GM18508 (cell line): ENCODE data around the gene SORBS1.

Experiments
- ATAC-seq: cut with Tn5 transposase; IDR thresholded peaks from one replicate; pipeline ENCODE4 v1.9.1; 2021; ENCODE audit warnings: moderate number of reproducible peaks; ENCODE audit not compliant: insufficient read depth, unreplicated experiment

Gene SORBS1

DNA sequence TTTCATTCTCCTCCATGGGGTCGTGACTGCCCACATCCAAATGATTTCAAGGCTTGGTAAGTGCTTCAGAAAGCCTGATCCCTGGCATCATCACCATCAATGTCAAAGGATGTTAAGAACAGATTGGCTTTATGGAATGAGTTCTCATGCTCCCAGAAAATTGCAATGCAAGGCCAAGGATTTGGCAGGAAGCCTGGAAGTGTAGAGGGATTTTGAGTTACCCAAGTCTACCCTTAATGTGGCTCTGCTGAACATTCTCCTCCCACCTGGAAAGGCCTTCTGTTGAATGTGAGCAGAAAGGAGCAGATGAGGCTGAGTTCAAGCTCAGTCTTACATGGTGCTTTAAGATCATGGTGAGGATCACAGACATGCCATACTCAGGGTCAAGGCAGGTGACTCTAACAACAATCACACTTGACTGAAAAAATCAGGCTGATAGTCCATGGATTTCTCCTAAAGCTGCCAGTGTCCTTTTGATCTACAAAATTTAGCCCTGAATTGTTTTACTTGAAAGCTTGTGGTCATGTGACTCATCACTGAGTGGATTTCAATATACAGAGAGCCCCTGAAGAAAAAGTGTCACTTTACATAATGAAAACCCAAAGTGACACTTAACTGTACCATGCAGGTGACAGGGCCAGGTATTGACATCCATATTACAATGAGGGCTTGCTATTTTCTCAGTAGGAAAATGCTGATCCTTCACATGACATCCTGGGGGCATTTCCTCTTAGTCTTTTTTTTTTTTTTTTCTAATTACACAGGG lies 159.3 kb downstream of the SORBS1 start:
- no peak for ATAC-seq

DNA sequence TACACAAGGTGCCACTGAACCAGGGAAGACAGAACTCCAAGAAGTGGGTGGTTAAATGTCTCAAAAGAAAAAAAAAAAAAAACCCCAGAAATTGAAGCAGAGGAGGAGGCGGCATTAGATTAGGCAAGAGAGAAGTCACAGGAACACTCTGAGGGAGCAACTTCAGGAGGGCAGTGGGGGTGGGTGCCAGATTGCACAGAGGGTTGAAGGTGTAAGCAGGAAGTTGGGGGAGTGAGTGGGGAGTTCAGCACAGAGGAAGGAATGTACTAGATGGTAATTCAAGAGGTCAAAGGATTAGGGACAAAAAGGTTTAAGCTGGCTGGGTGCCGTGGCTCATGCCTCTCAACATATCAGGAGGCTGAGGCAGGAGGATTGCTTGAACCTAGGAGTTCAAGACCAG lies 160.4 kb downstream of the SORBS1 start:
- no peak for ATAC-seq

DNA sequence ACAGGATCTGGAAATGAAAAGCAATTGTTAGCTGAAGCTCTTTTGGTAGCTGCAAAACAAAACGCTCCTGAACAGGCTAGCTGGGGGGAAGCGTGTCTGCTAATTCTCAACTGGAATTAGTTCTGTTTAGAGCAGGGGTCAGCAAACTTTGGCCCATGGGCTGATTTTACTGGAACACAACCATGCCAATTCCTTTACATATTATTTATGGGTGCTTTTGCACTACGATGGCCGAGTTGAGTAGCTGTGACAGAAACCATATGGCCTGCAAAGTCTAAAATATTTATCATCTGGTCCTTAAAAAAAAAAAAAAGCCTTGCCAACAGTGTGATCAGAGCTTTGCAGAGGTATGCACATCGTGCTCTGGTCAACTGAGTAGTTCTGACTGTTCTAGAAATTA lies 162.0 kb downstream of the SORBS1 start:
- ATAC-seq: no peak

DNA sequence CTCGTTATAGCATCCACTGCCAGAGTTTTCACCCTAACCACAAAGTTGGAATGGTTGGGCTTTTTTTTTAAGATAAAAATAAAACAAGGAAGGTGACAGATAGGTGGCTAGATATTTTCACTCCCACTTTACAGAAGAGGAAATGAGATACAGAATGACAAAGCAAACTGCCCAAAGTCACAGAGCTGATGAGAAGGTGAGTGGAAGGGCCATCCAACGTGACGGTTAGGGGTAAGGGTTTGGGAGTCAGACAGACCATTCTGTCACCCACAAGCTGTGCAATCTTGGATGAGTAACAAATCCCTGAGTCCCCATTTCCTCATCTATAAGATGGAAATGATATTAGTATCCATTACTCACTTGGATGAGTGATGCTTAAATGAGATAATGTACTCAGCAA lies 163.4 kb downstream of the SORBS1 start:
- ATAC-seq: no peak

DNA sequence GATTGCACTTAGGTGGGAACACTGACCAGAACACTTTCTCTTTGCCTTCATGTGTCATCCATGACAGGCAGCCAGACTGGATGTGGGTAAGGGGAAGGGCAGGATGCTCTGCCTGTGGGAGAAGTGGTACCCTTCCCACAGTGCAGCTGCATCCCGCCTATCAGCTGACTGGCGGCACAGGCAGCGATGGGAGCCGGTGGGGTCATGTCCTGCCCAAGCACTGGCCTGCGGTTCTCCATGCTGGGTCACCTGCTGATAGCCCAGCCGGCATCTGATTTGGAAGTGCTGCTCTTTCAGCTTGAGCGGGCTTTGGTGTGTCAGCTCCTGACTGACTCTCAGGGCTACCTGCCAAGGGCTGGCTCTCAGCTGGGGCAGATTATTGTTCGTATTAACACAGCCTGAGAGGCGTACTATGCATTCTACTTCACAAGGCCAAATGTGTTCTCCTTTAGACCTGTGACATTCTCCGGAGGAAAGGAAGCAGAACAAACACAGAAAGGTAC lies 165.2 kb downstream of the SORBS1 start:
- ATAC-seq: no peak

DNA sequence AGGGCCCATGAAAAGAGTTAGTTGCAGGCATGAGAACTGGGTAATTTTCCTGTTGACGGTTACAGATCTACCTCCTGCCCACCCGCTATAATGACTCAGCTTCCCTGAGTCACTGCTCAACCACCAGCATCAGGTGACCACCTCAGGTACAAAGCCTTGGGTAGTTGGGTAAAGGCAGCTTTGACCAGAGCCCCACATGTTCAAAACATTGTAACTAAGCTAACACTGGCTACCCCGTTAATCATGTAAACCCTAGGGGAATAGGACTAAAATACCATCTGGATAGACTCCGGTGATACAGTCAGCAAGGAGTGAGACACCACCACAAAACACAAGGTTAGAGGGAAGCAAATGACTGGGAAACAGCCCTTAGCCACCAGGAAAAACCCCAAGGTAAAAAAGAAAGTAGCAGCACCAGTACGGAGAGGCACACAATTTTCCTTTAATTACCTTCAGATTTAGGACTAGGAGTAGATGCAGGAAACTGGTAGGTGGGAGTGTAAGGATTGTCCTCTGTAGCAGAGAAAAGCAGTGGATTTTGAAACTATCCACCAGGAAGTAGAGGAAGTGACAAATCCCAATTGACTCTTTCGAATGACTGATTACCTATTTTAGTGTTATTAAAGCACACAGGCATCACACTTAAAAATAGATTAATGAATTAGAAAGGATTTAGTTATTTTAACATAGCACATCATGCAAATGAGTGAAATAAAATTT lies 166.8 kb downstream of the SORBS1 start:
- ATAC-seq: peak; percentile 65

DNA sequence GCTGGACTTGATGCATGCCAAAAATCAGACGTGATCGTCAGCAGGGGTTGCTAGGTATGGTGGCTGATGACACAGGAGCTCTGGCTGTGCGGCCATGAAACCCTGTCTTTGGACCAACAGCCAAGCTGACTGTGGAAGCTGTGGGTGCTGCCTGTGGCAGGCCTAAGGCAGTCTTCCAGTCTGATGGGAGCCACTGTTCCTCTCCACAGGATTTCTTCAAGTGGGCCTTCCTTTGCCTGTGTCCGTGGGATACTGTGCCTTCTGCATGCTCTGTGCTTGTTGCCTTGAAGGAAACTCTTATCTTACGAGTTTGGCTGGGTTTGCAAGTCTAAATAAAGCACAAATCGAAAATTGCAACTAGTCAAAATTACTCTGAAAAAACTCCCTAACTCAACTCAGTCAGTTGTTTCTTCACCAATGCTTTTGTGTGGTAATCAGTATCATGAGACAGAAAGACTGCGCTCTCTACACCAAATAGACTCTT lies 168.4 kb downstream of the SORBS1 start:
- ATAC-seq: no peak

DNA sequence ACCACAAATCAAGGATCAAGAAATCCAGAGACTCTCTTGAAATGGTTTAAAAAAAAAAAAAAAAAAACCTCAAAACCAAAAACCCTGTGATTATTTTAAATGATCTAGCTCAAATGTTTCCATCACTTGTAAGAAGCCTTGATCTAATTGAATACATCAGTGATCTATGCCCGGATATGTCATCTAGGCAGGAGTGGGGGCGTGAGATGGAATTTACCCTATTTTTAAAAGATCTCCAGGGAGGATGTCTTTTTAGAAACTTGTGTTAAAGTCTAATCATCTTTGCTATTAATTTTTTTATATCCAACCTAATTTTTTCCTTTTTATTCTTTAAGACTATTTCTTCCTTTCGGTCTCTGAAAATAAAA lies 169.0 kb downstream of the SORBS1 start:
- ATAC-seq: no peak

DNA sequence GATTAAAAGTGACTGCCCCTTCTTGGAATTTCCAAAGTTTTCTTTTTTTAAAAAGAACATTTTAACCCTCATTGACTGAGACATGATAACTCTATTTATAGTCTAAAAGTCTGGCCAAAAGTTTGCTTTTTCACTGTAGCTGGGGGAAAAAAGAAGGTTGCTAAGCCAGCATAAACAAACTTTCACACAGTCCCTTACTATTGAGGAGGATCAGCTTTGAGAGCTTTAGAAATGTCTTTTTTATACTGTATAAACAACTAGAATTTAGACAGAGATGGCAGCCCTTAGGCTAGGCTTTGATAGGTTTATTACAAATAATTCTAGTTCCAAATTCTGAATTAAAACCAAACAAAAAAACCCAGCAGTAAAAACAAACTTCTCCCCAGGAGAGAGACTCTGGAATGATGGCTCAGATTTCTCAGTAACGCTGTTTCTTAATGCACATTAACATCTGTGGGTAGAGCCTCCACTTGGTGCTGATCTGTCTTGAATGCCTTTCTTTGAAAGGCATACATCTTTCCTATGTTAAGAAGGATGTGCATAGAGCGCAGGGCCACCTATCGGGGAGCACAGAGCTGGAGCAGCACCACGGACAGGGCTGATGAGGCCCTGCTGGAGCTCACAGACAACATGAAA lies 169.5 kb downstream of the SORBS1 start:
- ATAC-seq: no peak

DNA sequence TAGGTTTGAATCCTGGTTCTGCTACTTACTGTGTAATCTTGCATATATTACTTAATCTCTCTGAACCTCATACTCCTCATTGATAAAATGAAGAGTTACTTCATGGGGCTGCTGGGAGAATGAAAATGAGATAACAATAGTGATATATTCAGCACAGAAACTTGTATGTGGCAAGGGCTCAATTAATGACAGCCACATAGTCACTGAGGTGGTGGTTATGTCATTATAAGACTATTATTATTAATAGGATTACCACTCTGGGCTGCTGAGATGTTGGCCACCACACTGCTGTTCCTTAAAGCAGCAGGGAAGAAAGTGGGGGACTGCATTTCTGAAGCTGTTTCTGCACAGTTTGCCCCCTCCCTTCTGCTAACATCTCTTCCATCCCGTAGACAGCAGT lies 170.0 kb downstream of the SORBS1 start:
- ATAC-seq: no peak

DNA sequence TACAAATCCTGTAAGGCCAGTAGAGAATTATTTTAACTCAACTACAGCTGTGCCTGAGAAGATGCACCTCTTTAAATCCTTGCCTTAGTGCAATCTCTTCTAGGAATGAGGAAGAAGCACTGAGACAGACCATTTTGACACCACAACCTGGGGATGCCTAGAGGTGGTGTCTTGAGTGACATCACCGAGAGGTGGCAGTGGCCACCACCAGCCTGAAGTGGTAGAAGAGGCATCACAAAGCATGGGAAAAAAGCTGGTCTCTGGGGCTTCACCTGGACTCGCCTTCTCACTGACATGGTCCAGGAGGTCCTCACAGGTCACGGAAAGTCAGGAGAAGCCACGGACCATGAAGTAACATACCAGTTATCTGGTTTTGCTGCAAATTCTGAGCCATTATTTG lies 171.2 kb downstream of the SORBS1 start:
- no peak for ATAC-seq

DNA sequence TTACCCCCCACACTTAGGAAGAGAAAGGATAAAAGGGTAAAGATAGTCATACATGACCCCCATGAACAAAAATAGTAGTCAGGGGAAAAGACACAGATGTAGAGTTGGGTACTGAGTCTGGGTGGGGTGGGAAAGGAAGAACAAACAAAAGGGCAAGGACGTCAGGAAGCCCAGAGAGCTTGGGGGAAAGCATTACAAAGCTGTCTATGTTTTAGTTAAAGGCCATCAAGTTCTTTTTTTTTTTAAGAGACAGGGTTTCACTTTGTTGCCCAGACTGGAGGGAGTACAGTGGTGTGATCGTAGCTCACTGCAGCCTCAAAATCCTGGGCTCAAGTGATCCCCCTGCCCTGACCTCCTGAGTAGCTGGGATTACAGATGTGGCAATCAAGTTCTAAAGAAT lies 172.0 kb downstream of the SORBS1 start:
- ATAC-seq: no peak

DNA sequence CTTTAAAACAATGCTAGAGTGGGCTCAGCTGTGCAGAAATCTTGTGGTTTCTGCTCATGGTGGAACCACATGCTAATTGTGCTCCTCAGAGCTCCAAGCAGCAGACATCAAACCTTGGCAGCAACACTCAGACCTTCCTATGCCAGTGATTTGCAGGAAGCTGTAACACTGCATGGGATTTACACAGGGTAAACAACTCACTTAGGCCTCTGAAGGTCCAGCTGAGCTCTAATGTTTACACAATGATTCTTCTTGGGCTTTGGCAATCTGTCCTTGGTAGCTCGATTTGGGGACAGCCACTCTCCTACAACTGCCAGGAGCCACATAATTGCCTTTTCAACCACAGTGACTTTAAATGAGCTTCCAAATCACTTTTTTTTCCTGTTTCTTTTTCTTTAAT lies 172.6 kb downstream of the SORBS1 start:
- no peak for ATAC-seq

DNA sequence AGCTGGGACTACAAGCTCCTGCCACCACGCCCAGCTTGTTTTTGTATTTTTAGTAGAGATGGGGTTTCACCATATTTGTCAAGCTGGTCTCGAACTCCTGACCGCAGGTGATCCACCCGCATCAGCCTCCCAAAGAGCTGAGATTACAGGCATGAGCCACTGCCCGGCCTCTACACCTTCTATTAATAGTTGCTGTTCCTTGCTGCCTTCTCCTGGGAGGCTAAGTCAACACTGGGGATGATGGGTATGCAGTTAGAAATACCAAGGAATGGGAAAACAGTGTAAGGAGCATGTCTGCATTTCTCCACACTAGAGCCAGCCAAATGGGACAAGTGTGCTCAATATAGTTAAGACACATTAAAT lies 173.1 kb downstream of the SORBS1 start:
- no peak for ATAC-seq

DNA sequence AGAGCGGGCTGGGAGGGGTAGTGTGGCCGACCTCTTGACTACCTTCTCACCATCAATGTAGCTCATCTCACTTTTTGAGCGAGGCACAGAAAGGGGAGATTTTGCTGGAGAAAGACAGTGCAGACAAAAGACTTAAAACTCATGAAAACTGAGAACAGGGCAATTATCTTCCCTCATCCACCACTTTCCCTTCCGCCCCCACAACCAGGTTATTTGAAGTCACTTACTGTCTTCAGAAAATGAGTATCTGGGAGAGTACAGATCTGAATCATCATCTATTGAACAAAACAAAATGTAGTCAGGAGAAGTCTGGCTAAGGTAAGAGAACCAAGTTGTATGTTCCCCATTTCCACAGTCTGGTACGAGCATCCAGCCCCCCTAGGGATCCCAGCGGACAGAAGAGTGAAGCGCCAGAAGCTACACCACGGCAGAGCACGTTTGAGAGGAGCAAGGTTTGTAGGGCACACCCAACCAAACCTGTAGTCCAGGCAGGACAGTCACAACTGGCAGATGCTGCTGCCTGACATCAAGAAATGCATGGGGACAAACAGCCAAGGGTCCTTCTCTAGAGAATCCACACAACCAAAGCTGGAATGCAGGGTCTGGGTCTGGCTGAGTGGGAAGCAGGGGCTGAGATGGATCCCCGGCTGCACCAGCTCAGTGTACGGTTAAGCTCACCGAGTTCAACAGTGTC lies 177.0 kb downstream of the SORBS1 start:
- ATAC-seq: no peak

DNA sequence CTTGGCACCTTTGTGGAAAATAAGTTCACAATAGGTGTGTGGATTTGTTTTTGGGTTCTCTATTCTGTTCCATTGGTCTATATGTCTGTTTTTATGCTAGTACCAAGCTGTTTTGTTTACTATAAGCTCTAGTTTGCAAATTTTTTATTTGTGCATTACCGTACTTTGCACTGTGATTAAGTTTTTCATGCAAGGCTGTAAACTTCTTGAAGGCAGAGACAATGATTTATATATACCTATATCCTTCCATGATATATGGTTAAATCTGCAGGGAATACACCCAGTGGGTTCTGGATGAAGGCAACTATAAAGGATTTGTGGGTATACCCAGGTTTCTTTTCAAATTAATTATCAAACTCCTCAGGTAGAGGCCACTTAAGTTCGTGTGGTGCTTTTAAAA lies 178.6 kb downstream of the SORBS1 start:
- ATAC-seq: no peak

DNA sequence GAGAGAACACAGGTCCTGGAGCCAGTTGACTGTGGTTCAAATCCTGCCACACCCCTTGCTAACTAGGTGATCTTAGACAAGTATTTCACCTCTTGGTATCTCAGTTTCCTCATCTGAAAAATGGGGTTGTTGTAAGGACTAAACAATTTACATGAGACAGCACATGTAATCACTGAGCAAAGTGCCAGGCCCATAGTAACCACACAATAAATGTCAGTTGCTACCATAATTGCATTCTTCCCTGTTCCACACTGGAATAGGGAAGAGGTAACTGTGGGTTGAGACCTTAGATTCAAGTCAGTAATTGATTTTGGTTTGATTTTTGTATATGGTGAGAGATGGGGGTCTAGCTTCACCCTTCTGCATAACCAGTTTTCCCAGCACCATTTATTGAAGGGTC lies 179.0 kb downstream of the SORBS1 start:
- ATAC-seq: no peak

DNA sequence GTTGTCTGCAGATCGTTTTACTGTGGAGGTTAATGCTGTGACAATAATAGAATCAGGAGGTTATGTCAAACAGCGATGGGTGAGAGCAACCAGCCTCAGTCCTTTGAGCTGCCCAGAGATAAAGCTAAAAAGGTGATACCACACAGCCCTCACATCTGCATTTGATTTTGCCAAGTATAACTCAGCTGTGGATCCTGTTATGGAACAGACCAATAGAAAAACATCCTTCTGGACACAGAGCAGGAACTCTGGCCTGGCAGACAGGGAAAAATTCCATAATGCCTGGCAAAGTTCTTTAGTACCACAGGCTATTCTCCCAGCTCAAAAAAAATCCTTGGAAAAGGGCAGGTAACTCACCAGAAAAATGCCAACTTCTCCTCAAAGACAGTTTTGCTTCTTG lies 183.2 kb downstream of the SORBS1 start:
- no peak for ATAC-seq

DNA sequence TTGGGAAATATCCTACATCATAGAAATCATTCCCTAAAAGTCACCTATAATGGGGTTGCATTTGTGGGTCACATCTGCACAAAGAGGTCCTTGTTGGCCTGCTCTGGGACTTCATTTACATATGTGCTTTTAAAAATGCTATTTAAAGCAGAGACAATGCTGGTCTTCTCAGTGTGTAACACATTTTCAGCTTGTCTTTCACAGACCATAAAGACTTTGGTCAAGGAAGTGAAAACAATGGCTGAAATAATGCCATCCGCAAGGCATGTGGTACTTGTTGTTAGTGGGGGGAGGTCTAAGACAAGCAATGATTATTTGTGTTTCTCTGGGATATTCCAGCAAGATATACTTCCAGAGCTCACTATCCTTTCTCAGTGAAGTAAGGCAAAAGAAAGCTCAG lies 185.8 kb downstream of the SORBS1 start:
- no peak for ATAC-seq

DNA sequence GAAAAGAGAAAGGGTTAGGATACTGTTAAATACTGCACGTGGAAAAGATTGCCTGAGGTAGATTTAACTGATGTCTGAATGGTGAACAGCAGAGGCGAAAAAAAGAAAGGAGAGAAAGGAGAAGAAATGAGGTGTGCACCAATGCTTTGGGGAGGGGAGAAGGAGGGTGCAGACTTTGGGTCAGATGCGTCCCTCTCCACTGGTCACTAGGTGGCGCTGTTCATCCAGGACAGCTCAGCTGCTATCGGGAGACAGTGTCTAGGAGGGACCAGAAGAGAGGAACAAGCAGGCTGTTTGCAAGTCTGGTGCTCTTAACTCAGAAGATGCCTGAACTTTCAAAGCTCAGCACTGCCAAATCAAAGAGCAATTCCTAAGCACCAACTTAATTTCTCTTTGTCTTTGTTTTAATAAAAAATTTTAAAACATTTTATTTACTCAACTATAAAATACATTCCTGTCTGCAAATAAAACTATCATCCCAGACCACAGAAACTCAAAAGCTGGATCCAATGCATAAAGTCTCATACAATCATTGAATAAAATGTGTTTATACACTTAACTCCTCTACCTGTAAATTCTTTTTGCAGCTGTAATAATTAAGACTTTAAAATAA lies 186.5 kb downstream of the SORBS1 start:
- peak; percentile 86 for ATAC-seq
